ENCODE data around the gene NMB. TPM values are rescaled to one million over a fixed set of nuclear protein-coding genes. Genes with fewer than 3 reads are reported as not detected.

The NMB gene
- 12.0 and 12.6 TPM in 2 replicates for total RNA-seq

GRCh38 chr15:84658080-84658787 lies at the start of gene NMB:
NMB (minus strand) TSS chr15:84658199; CDS start chr15:84658152, 47 bp downstream.

GRCh38 chr15:84653910-84654688 lies 3.9 kb downstream of the NMB start, which contains the start of gene WDR73:
WDR73 (minus strand) TSS chr15:84654283; CDS start chr15:84654274, 9 bp downstream.

Other genes starting within 250 kb of the NMB start
- gene ZSCAN2, start 57.2 kb downstream of the NMB start, total RNA-seq, result 4.7 and 7.7 TPM in 2 replicates
- 16.3 and 17.0 TPM in 2 replicates for gene WDR73, start 3.9 kb downstream of the NMB start, total RNA-seq
- 134 and 137 TPM in 2 replicates for gene SEC11A, start 57.9 kb upstream of the NMB start, total RNA-seq
- gene ZNF592, start 90.4 kb upstream of the NMB start, total RNA-seq, result 6.1 and 8.3 TPM in 2 replicates
- 0.28 and 0.42 TPM in 2 replicates for gene ALPK3, start 159.2 kb upstream of the NMB start, total RNA-seq
- not detected in 2 replicates for gene SLC28A1, start 226.5 kb upstream of the NMB start, total RNA-seq